Measurements from ENCODE around the gene CLPSL2. TPM values are rescaled to one million over a fixed set of nuclear protein-coding genes. Genes with fewer than 3 reads are reported as not detected.
A peak's percentile ranks its signal among the peaks of the same experiment; 100 is the strongest.

CLPSL2 gene
- total RNA-seq, 1 donor from 2014 or later: not detected

- Histone ChIP-seq H3K4me1 (ENCODE audit: insufficient read depth, low read length) (peaks cover 13% of the 10 kb centered on the region), H3K27ac (ENCODE audit: low read depth, low read length) (no peak overlapping the region), H3K4me2 (ENCODE audit: low read length) (no peak overlapping the region), H3K27me3 (ENCODE audit: insufficient read depth, low read length) (peaks cover 3% of the 10 kb centered on the region), H3K4me3 (ENCODE audit: insufficient read depth, low read depth, low read length) (no peak overlapping the region), H3K79me2 (ENCODE audit: insufficient read depth, low read length) (no peaks in the 10 kb centered on the region), H4K20me1 (ENCODE audit: insufficient read depth, low read length) (no peaks in the 10 kb centered on the region), H2AFZ (ENCODE audit: low read depth, low read length) (no peak overlapping the region), H3K9me3 (ENCODE audit: insufficient read depth, low read depth, low read length) (no peaks in the 10 kb centered on the region), H3K9ac (ENCODE audit: low read length) (no peak overlapping the region), H3K36me3 (ENCODE audit: insufficient read depth, low read length) (no peaks in the 10 kb centered on the region)
- Mint-ChIP-seq H3K36me3 (ENCODE audit: low read depth, unreplicated experiment) (peaks cover under 1% of the 10 kb centered on the region), H3K4me3 (ENCODE audit: unreplicated experiment) (no peak overlapping the region), H3K4me1 (ENCODE audit: low read depth, unreplicated experiment) (peaks cover 8% of the 10 kb centered on the region), H3K27ac (ENCODE audit: unreplicated experiment) (no peak overlapping the region), H3K27me3 (ENCODE audit: low read depth, unreplicated experiment) (peaks cover 28% of the 10 kb centered on the region), H3K9me3 (ENCODE audit: unreplicated experiment) (no peaks in the 10 kb centered on the region)
- TF ChIP-seq, protein P1, sequence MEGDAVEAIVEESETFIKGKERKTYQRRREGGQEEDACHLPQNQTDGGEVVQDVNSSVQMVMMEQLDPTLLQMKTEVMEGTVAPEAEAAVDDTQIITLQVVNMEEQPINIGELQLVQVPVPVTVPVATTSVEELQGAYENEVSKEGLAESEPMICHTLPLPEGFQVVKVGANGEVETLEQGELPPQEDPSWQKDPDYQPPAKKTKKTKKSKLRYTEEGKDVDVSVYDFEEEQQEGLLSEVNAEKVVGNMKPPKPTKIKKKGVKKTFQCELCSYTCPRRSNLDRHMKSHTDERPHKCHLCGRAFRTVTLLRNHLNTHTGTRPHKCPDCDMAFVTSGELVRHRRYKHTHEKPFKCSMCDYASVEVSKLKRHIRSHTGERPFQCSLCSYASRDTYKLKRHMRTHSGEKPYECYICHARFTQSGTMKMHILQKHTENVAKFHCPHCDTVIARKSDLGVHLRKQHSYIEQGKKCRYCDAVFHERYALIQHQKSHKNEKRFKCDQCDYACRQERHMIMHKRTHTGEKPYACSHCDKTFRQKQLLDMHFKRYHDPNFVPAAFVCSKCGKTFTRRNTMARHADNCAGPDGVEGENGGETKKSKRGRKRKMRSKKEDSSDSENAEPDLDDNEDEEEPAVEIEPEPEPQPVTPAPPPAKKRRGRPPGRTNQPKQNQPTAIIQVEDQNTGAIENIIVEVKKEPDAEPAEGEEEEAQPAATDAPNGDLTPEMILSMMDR (IDR thresholded peaks at IDR 0.05; ENCODE audit: insufficient read depth, low read depth, low read length): no peak
- TF ChIP-seq EZH2 (IDR thresholded peaks at IDR 0.05; ENCODE audit: insufficient read depth, low read length): no peak
- FAIRE-seq: no peak
- no peak for DNase-seq (ENCODE audit: low read depth)
Measured at GRCh38 chr6:35809809-35810208, 33.4 kb downstream of the CLPSL2 start.

DNA sequence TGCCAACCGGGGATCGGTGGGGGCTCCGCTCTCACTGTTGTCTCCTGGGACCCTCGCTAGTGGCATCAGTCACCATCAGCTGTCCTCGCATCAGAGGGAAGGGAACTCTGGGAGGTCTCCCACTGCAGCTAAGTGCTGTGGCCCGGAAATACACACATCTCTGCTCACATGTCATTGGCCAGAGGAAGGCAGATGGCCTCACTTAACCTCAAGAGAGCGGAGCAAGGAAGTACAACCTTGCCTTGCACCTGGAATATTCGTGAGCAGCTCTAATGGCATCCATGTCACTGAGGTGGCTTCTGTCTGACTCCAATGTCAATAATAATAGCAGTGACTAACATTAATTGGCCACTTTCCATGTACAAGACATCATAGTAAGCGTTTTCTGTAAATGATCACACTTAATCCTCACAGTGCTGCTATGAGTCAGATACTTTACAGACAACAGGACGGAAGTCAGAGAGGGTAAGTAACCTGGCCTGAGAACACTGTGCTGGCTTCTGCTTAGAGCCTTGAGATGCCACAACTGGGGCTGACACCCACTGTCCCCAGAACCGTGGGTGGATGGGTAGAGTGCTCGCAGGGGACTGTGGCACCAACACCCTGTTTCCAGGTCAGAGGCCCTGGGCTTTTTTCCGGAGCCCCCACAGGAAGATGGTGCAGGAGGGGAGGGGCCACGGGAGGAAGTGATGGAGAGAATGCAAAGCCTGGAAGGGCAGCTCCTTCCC lies 34.7 kb downstream of the CLPSL2 start:
- H3K9me3 ChIP-seq (ENCODE audit: insufficient read depth, low read depth, low read length): no peaks in the 10 kb centered on the region
- peak overlapping the region; percentile 87 for H3K27ac Mint-ChIP-seq (ENCODE audit: unreplicated experiment)
- H3K27me3 Mint-ChIP-seq (ENCODE audit: low read depth, unreplicated experiment): peaks cover 24% of the 10 kb centered on the region
- H3K4me2 ChIP-seq (ENCODE audit: low read length): peak overlapping the region; percentile 48
- H2AFZ ChIP-seq (ENCODE audit: low read depth, low read length): peak overlapping the region; percentile 29
- H3K36me3 Mint-ChIP-seq (ENCODE audit: low read depth, unreplicated experiment): peaks cover 1% of the 10 kb centered on the region
- no peak overlapping the region for H3K4me3 Mint-ChIP-seq (ENCODE audit: unreplicated experiment)
- H3K4me1 Mint-ChIP-seq (ENCODE audit: low read depth, unreplicated experiment): peaks cover 8% of the 10 kb centered on the region
- H3K4me3 ChIP-seq (ENCODE audit: insufficient read depth, low read depth, low read length): no peak overlapping the region
- peak overlapping the region; percentile 21 for H3K27ac ChIP-seq (ENCODE audit: low read depth, low read length)
- no peaks in the 10 kb centered on the region for H3K79me2 ChIP-seq (ENCODE audit: insufficient read depth, low read length)
- no peaks in the 10 kb centered on the region for H4K20me1 ChIP-seq (ENCODE audit: insufficient read depth, low read length)
- H3K9ac ChIP-seq (ENCODE audit: low read length): no peak overlapping the region
- peaks cover 10% of the 10 kb centered on the region for H3K4me1 ChIP-seq (ENCODE audit: insufficient read depth, low read length)
- FAIRE-seq: no peak
- H3K27me3 ChIP-seq (ENCODE audit: insufficient read depth, low read length): peaks cover 3% of the 10 kb centered on the region
- DNase-seq (ENCODE audit: low read depth): peak; percentile 72
- H3K9me3 Mint-ChIP-seq (ENCODE audit: unreplicated experiment): no peaks in the 10 kb centered on the region
- no peaks in the 10 kb centered on the region for H3K36me3 ChIP-seq (ENCODE audit: insufficient read depth, low read length)
- TF ChIP-seq, protein P1 (IDR thresholded peaks at IDR 0.05; ENCODE audit: insufficient read depth, low read depth, low read length): no peak
- TF ChIP-seq EZH2 (IDR thresholded peaks at IDR 0.05; ENCODE audit: insufficient read depth, low read length): no peak

- DNase-seq (ENCODE audit: low read depth) (no peak), FAIRE-seq (no peak)
- Histone ChIP-seq H3K79me2 (ENCODE audit: insufficient read depth, low read length) (no peaks in the 10 kb centered on the region), H3K27ac (ENCODE audit: low read depth, low read length) (peak overlapping the region; percentile 21), H3K4me1 (ENCODE audit: insufficient read depth, low read length) (peaks cover 10% of the 10 kb centered on the region), H3K4me2 (ENCODE audit: low read length) (peak overlapping the region; percentile 48), H4K20me1 (ENCODE audit: insufficient read depth, low read length) (no peaks in the 10 kb centered on the region), H3K4me3 (ENCODE audit: insufficient read depth, low read depth, low read length) (no peak overlapping the region), H2AFZ (ENCODE audit: low read depth, low read length) (peak overlapping the region; percentile 29), H3K27me3 (ENCODE audit: insufficient read depth, low read length) (peaks cover 3% of the 10 kb centered on the region), H3K9me3 (ENCODE audit: insufficient read depth, low read depth, low read length) (no peaks in the 10 kb centered on the region), H3K36me3 (ENCODE audit: insufficient read depth, low read length) (no peaks in the 10 kb centered on the region), H3K9ac (ENCODE audit: low read length) (no peak overlapping the region)
- no peaks in the 10 kb centered on the region for H3K9me3 Mint-ChIP-seq (ENCODE audit: unreplicated experiment)
- H3K27me3 Mint-ChIP-seq (ENCODE audit: low read depth, unreplicated experiment): peaks cover 19% of the 10 kb centered on the region
- H3K4me1 Mint-ChIP-seq (ENCODE audit: low read depth, unreplicated experiment): peaks cover 8% of the 10 kb centered on the region
- no peak overlapping the region for H3K27ac Mint-ChIP-seq (ENCODE audit: unreplicated experiment)
- H3K36me3 Mint-ChIP-seq (ENCODE audit: low read depth, unreplicated experiment): peaks cover 1% of the 10 kb centered on the region
- TF ChIP-seq, protein P1 (IDR thresholded peaks at IDR 0.05; ENCODE audit: insufficient read depth, low read depth, low read length): no peak
- no peak for TF ChIP-seq EZH2 (IDR thresholded peaks at IDR 0.05; ENCODE audit: insufficient read depth, low read length)
- no peak overlapping the region for H3K4me3 Mint-ChIP-seq (ENCODE audit: unreplicated experiment)
Measured at GRCh38 chr6:35811699-35811995, 35.2 kb downstream of the CLPSL2 start.

All from astrocyte (in vitro differentiated cells and primary cell).